Measurements from ENCODE around the gene MAD1L1. TPM values are rescaled to one million over a fixed set of nuclear protein-coding genes. Genes with fewer than 3 reads are reported as not detected.

The MAD1L1 gene
- total RNA-seq, 1 experiment from 2014 or later: 38.5 TPM

- no peaks in the 10 kb centered on the region for H4K20me1 ChIP-seq (ENCODE audit: insufficient read depth)
- no peak for DNase-seq (ENCODE audit: low read depth, low spot score)
- H3K27me3 ChIP-seq (ENCODE audit: insufficient read depth, low read length): no peaks in the 10 kb centered on the region
- TF ChIP-seq POLR2AphosphoS5 (IDR thresholded peaks at IDR 0.05; ENCODE audit: low read depth, low read length) (no peak), ZFX (IDR thresholded peaks at IDR 0.05) (no peak), EGR1 (IDR thresholded peaks at IDR 0.05; ENCODE audit: low read depth) (no peak), CEBPB (IDR thresholded peaks at IDR 0.05; ENCODE audit: low read depth) (no peak)
- TF ChIP-seq, protein P1, sequence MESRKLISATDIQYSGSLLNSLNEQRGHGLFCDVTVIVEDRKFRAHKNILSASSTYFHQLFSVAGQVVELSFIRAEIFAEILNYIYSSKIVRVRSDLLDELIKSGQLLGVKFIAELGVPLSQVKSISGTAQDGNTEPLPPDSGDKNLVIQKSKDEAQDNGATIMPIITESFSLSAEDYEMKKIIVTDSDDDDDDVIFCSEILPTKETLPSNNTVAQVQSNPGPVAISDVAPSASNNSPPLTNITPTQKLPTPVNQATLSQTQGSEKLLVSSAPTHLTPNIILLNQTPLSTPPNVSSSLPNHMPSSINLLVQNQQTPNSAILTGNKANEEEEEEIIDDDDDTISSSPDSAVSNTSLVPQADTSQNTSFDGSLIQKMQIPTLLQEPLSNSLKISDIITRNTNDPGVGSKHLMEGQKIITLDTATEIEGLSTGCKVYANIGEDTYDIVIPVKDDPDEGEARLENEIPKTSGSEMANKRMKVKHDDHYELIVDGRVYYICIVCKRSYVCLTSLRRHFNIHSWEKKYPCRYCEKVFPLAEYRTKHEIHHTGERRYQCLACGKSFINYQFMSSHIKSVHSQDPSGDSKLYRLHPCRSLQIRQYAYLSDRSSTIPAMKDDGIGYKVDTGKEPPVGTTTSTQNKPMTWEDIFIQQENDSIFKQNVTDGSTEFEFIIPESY (IDR thresholded peaks at IDR 0.05; ENCODE audit: extremely low read depth, insufficient replicate concordance, low read length): no peak
- H3K36me3 ChIP-seq (ENCODE audit: control insufficient read depth in 1 of 2, insufficient read depth in 2 of 2, low read length in 2 of 2): no peaks in the 10 kb centered on the region
- H3K4me2 ChIP-seq (ENCODE audit: low read length): no peak overlapping the region
- H2AFZ ChIP-seq (ENCODE audit: low read depth, low read length, poor library complexity, severe bottlenecking): no peak overlapping the region
- no peak overlapping the region for H3K27ac ChIP-seq (ENCODE audit: low read depth, low read length)
- intact Hi-C loops (cut with micrococcal nuclease): no loop called here
- H3K4me3 ChIP-seq (replicated peaks in 1 of 2; ENCODE audit: low read depth in 1 of 2, low read length in 2 of 2): no peak overlapping the region
- no peaks in the 10 kb centered on the region for H3K79me2 ChIP-seq (ENCODE audit: insufficient read depth, low read length)
- no TSS peak for BruUV-seq (replicated peaks)
- H3K9me3 ChIP-seq (ENCODE audit: control insufficient read depth in 1 of 2, insufficient read depth in 1 of 2, low read depth in 1 of 2, low read length in 2 of 2): no peaks in the 10 kb centered on the region
- no peak overlapping the region for H3K9ac ChIP-seq (ENCODE audit: low read length)
- ATAC-seq: no peak
- ChIA-PET POLR2A (no interaction called here), RAD21 (ENCODE audit: low non-redundant PET in 1 of 2, low total read pairs in 2 of 2, uncharacterized antibody in 2 of 2, unreplicated experiment in 2 of 2) (no interaction called here), CTCF (no interaction called here)
- no peaks in the 10 kb centered on the region for H3K4me1 ChIP-seq (ENCODE audit: control insufficient read depth in 1 of 2, insufficient read depth in 2 of 2, low read length in 2 of 2)
- no peaks in the 10 kb centered on the region for H3K9me2 ChIP-seq (ENCODE audit: insufficient read depth)
Measured at GRCh38 chr7:1815051-1815481, 417.7 kb downstream of the MAD1L1 start.

GRCh38 chr7:1814089-1814811, 418.5 kb downstream of the MAD1L1 start:
- Histone ChIP-seq H3K4me2 (ENCODE audit: low read length) (no peak overlapping the region), H3K4me3 (replicated peaks in 1 of 2; ENCODE audit: low read depth in 1 of 2, low read length in 2 of 2) (no peak overlapping the region), H3K9me2 (ENCODE audit: insufficient read depth) (no peaks in the 10 kb centered on the region), H3K36me3 (ENCODE audit: control insufficient read depth in 1 of 2, insufficient read depth in 2 of 2, low read length in 2 of 2) (no peaks in the 10 kb centered on the region), H4K20me1 (ENCODE audit: insufficient read depth) (no peaks in the 10 kb centered on the region), H3K27ac (ENCODE audit: low read depth, low read length) (no peak overlapping the region), H3K27me3 (ENCODE audit: insufficient read depth, low read length) (no peaks in the 10 kb centered on the region), H3K9me3 (ENCODE audit: control insufficient read depth in 1 of 2, insufficient read depth in 1 of 2, low read depth in 1 of 2, low read length in 2 of 2) (no peaks in the 10 kb centered on the region), H3K4me1 (ENCODE audit: control insufficient read depth in 1 of 2, insufficient read depth in 2 of 2, low read length in 2 of 2) (no peaks in the 10 kb centered on the region), H3K9ac (ENCODE audit: low read length) (no peak overlapping the region), H2AFZ (ENCODE audit: low read depth, low read length, poor library complexity, severe bottlenecking) (no peak overlapping the region), H3K79me2 (ENCODE audit: insufficient read depth, low read length) (no peaks in the 10 kb centered on the region)
- no peak for DNase-seq (ENCODE audit: low read depth, low spot score)
- ATAC-seq: no peak
- POLR2A ChIA-PET: no interaction called here
- RAD21 ChIA-PET (ENCODE audit: low non-redundant PET in 1 of 2, low total read pairs in 2 of 2, uncharacterized antibody in 2 of 2, unreplicated experiment in 2 of 2): no interaction called here
- intact Hi-C loops (cut with micrococcal nuclease): no loop called here
- BruUV-seq (replicated peaks): no TSS peak
- CTCF ChIA-PET: no interaction called here
- TF ChIP-seq, protein P1 (IDR thresholded peaks at IDR 0.05; ENCODE audit: extremely low read depth, insufficient replicate concordance, low read length): no peak
- TF ChIP-seq, protein P2, sequence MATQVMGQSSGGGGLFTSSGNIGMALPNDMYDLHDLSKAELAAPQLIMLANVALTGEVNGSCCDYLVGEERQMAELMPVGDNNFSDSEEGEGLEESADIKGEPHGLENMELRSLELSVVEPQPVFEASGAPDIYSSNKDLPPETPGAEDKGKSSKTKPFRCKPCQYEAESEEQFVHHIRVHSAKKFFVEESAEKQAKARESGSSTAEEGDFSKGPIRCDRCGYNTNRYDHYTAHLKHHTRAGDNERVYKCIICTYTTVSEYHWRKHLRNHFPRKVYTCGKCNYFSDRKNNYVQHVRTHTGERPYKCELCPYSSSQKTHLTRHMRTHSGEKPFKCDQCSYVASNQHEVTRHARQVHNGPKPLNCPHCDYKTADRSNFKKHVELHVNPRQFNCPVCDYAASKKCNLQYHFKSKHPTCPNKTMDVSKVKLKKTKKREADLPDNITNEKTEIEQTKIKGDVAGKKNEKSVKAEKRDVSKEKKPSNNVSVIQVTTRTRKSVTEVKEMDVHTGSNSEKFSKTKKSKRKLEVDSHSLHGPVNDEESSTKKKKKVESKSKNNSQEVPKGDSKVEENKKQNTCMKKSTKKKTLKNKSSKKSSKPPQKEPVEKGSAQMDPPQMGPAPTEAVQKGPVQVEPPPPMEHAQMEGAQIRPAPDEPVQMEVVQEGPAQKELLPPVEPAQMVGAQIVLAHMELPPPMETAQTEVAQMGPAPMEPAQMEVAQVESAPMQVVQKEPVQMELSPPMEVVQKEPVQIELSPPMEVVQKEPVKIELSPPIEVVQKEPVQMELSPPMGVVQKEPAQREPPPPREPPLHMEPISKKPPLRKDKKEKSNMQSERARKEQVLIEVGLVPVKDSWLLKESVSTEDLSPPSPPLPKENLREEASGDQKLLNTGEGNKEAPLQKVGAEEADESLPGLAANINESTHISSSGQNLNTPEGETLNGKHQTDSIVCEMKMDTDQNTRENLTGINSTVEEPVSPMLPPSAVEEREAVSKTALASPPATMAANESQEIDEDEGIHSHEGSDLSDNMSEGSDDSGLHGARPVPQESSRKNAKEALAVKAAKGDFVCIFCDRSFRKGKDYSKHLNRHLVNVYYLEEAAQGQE (IDR thresholded peaks at IDR 0.05; ENCODE audit: low read depth): no peak
- no peak for TF ChIP-seq MAX (IDR thresholded peaks at IDR 0.05)
- no peak for TF ChIP-seq SP1 (IDR thresholded peaks at IDR 0.05; ENCODE audit: low read depth)
- no peak for TF ChIP-seq FOSL1 (IDR thresholded peaks at IDR 0.05; ENCODE audit: low read depth)
- TF ChIP-seq YY1 (IDR thresholded peaks at IDR 0.05; ENCODE audit: extremely low read depth, insufficient replicate concordance, low read depth, low read length): no peak
- no peak for TF ChIP-seq POLR2AphosphoS5 (IDR thresholded peaks at IDR 0.05; ENCODE audit: low read depth, low read length)
- TF ChIP-seq TCF7L2 (IDR thresholded peaks at IDR 0.05; ENCODE audit: borderline replicate concordance, extremely low read depth, insufficient read depth, insufficient read length): no peak
